ENCODE measurements around the gene CR1L.
"Not testable (repeated sequence)": the region's sequence is repeated elsewhere in the genome, so short reads cannot be mapped to it uniquely, and the experiment has no call there.

Gene CR1L

DNA sequence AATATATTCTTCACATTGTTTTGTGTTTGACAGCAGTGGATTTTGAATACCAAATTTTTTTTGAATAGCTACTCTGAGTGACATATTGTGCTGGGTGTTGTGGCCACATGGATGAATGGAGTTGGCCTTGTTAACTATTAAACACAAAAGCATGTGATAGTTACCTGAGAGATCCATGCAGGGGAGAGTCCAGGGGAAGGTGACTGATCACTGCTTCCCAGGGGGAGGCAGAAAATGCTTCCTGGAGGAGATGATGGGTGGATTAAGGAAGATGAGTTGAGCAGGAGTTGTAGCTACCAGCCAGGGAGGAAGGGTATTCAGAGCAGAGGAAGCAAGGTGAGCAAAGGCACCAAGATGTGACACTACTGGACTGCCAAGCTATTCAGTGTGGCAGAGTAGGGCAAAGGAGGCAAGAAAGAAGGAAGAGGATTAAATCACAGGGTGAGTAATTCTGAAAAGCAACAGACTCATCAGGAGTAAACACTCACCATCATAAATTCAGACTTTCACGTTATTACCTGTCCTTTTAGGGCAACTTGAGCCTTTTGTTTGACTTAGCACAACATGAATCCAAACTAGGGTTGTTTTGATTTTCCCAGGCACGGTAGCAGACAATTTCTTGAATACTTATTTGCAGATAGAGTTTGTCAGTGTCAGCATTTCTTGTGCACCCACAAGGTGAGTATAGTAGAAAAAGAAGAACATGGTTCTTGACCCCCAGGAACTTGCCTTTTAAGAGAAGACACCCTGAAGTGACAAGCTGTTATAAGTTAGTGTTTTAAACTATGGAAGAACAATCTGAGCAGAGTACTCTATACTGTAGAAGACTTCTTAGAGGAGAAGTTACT is 111.1 kb downstream of the CR1L start:
- DNase-seq (ENCODE audit: low read depth in 1 of 2, low spot score in 1 of 2), result no peak
- no peak for TF ChIP-seq JUND (IDR thresholded peaks at IDR 0.05; ENCODE audit: low read depth)
- in situ Hi-C loops (cut with HindIII; ENCODE audit: low pct_unique_long_range_greater_than_20kb, low sequenced_read_pairs), result no loop called here

DNA sequence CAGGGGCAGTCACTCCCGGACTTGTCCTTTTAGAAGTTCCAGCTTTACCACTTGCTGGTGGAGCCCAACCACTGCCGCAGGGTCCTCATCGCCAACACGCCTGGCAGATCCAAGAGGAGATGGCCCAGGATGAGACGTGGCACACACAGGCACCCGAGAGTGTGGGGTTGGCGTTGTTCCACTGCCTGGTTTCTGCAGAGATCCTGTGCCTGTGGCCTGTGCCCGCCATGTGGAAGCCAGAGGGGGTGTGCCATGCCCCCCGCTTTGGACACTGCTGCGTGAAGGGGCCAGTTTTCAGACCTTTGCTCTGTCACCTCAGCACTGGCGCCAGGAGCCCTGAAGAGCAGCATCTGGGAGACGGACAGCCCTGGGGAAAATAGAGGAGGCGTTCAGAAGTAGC is 117.7 kb downstream of the CR1L start:
- in situ Hi-C loops (cut with HindIII; ENCODE audit: low pct_unique_long_range_greater_than_20kb, low sequenced_read_pairs), result no loop called here
- no peak for TF ChIP-seq JUND (IDR thresholded peaks at IDR 0.05; ENCODE audit: low read depth)

DNA sequence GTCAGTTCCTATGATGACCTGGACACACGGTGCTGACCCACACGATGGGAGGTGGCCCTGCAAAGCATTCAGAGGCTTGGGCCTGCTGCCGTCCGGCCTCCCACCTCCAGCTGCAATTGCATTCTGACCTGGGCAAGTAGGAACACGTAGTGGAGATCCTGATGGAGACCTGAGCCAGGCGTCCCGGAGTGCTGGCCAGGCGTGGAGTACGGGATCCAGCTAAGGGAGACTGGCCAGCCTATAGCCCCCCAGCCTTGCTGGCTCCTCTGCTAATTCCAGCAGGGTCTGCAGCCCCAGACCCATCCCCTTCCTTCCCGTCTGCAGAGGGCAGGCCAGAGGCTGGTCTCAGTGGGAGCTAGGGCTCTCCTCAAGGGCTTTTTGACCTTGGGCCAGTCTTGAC is 118.2 kb downstream of the CR1L start:
- TF ChIP-seq JUND (IDR thresholded peaks at IDR 0.05; ENCODE audit: low read depth), result no peak
- in situ Hi-C loops (cut with HindIII; ENCODE audit: low pct_unique_long_range_greater_than_20kb, low sequenced_read_pairs), result no loop called here
- DNase-seq (ENCODE audit: low read depth in 1 of 2, low spot score in 1 of 2), result no peak

More for the DNA sequence above, 117.7 kb downstream of the CR1L start:
- no peak for DNase-seq (ENCODE audit: low read depth in 1 of 2, low spot score in 1 of 2)

- no peak for DNase-seq (ENCODE audit: low read depth in 1 of 2, low spot score in 1 of 2)
- in situ Hi-C loops (cut with HindIII; ENCODE audit: low pct_unique_long_range_greater_than_20kb, low sequenced_read_pairs), result no loop called here
- no peak for TF ChIP-seq JUND (IDR thresholded peaks at IDR 0.05; ENCODE audit: low read depth)
These were observed 119.0 kb downstream of the CR1L start for GRCh38 chr1:207763972-207764371.

DNA sequence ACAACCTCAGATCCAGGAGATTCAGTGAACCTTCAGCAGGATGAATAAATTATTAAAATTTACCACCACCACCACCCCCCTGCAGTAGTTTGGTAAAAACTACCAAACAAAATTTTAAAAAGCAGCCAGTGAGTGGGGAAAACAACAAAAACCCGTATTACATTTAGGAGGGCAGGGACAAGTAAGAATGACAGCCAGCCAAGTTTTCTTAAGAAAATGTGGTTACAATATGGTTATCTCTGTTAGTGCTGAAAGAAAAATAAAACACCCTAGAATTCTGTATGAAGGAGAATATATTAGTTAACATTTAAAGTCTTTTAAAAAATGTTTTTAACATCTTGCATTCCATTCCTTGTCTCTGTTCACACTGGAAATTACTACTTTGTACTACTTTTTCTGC is 121.6 kb downstream of the CR1L start:
- TF ChIP-seq JUND (IDR thresholded peaks at IDR 0.05; ENCODE audit: low read depth), result no peak
- in situ Hi-C loops (cut with HindIII; ENCODE audit: low pct_unique_long_range_greater_than_20kb, low sequenced_read_pairs), result no loop called here
- DNase-seq (ENCODE audit: low read depth in 1 of 2, low spot score in 1 of 2), result no peak

DNA sequence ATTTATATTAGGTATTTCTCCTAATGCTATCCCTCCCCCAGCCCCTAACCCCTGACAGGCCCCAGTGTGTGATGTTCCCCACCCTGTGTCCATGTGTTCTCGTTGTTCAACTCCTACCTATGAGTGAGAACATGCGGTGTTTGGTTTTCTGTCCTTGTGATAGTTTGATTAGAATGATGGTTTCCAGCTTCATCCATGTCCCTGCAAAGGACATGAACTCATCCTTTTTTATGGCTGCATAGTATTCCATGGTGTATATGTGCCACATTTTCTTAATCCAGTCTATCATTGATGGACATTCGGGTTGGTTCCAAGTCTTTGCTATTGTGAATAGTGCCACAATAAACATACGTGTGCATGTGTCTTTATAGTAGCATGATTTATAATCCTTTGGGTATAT is 125.6 kb downstream of the CR1L start:
- in situ Hi-C loops (cut with HindIII; ENCODE audit: low pct_unique_long_range_greater_than_20kb, low sequenced_read_pairs); DNase-seq (ENCODE audit: low read depth in 1 of 2, low spot score in 1 of 2): not testable (repeated sequence)
